GM12878 (cell line): ENCODE data around the gene SNAPC4.
A peak's percentile ranks its signal among the peaks of the same experiment; 100 is the strongest.

ENCODE experiments used
- CTCF ChIP-seq, 3 experiments: IDR thresholded peaks in 2 of 3; conservative IDR thresholded peaks in 1 of 3; 2 replicates each; pipeline ENCODE4 v1.5.1; 2011; ENCODE audit warnings: low read depth in 3 of 3, low read length in 3 of 3, mild to moderate bottlenecking in 3 of 3, control low read depth in 2 of 3, moderate library complexity in 2 of 3, inconsistent platforms in 1 of 3, mixed read lengths in 1 of 3; ENCODE audit not compliant: control insufficient read depth in 2 of 3, insufficient read depth in 1 of 3; ENCODE audit errors: extremely low read depth in 1 of 3
- ETV6 ChIP-seq, 2 experiments: fragments of 450-650 bp in 1 of 2; IDR thresholded peaks in 1 of 2; conservative IDR thresholded peaks in 1 of 2; 2 replicates each; pipeline ENCODE4 v1.6.1; 2014; ENCODE audit warnings: antibody characterized with exemption in 1 of 2, borderline replicate concordance in 1 of 2, low read depth in 1 of 2, mild to moderate bottlenecking in 1 of 2, moderate library complexity in 1 of 2
- MYC ChIP-seq: IDR thresholded peaks from 2 replicates; pipeline ENCODE4 v1.6.1; 2011; ENCODE audit warnings: mild to moderate bottlenecking, low read length, moderate library complexity, inconsistent platforms; ENCODE audit not compliant: insufficient read depth, insufficient replicate concordance, insufficient read length, severe bottlenecking
- PML ChIP-seq: IDR thresholded peaks from 2 replicates; pipeline ENCODE4 v1.6.1; 2012; ENCODE audit warnings: low read length, inconsistent platforms
- POLR2A ChIP-seq: IDR thresholded peaks from 2 replicates; pipeline ENCODE4 v1.6.1; 2011; ENCODE audit warnings: low read depth, mild to moderate bottlenecking, low read length
- POLR2AphosphoS5 ChIP-seq: IDR thresholded peaks from 2 replicates; pipeline ENCODE4 v1.6.1; 2011; ENCODE audit warnings: mild to moderate bottlenecking, low read length, inconsistent platforms
- RAD21 ChIP-seq: IDR thresholded peaks from 2 replicates; pipeline ENCODE4 v1.6.1; 2011; ENCODE audit warnings: mild to moderate bottlenecking, low read depth, low read length, moderate library complexity; ENCODE audit not compliant: insufficient read depth
- RAD51 ChIP-seq: fragments of 450-650 bp; IDR thresholded peaks from 2 replicates; pipeline ENCODE4 v1.6.1; 2016; ENCODE audit warnings: moderate library complexity, mild to moderate bottlenecking, inconsistent platforms
- SPI1 ChIP-seq: IDR thresholded peaks from 2 replicates; pipeline ENCODE4 v1.6.1; 2011; ENCODE audit warnings: low read depth, mild to moderate bottlenecking, low read length, moderate library complexity, borderline replicate concordance; ENCODE audit not compliant: insufficient read depth
- SUZ12 ChIP-seq: fragments of 200-600 bp; sonication (generic); IDR thresholded peaks from one replicate; pipeline ENCODE4 v1.6.1; 2018; ENCODE audit warnings: antibody characterized with exemption, mild to moderate bottlenecking; ENCODE audit not compliant: unreplicated experiment
- ZBTB33 ChIP-seq: fragments of 450-650 bp; IDR thresholded peaks from 2 replicates; pipeline ENCODE4 v1.6.1; 2017; ENCODE audit warnings: mild to moderate bottlenecking
- TF ChIP-seq, protein P1 (sequence below): fragments of 150-350 bp; IDR thresholded peaks from 2 replicates; pipeline ENCODE4 v1.6.1; 2016; ENCODE audit warnings: low read depth, low read length
- TF ChIP-seq, protein P2 (sequence below): IDR thresholded peaks from 2 replicates; pipeline ENCODE4 v1.6.1; 2012; ENCODE audit warnings: low read depth, low read length, improper control_type of control experiment
- TF ChIP-seq, protein P3 (sequence below): fragments of 450-650 bp; formaldehyde crosslinking; IDR thresholded peaks from 2 replicates; pipeline ENCODE4 v1.4.0; 2020; ENCODE audit warnings: mild to moderate bottlenecking, moderate library complexity

- TF ChIP-seq ETV6 (conservative IDR thresholded peaks at IDR 0.05 in 1 of 2, IDR thresholded peaks at IDR 0.05 in 1 of 2; ENCODE audit: borderline replicate concordance in 1 of 2, low read depth in 1 of 2) (no peak), POLR2A (0 out of 2 replicates have a peak, but pooled peaks have one; percentile 12), POLR2AphosphoS5 (no peak), SUZ12 (no peak), RAD51 (no peak), CTCF (IDR thresholded peaks at IDR 0.05 in 2 of 3, conservative IDR thresholded peaks at IDR 0.05 in 1 of 3; ENCODE audit: control insufficient read depth in 2 of 3, extremely low read depth in 1 of 3, insufficient read depth in 1 of 3, low read depth in 3 of 3, low read length in 3 of 3) (no peak), ZBTB33 (no peak), RAD21 (no peak), MYC (no peak), SPI1 (no peak), PML (no peak)
- TF ChIP-seq, protein P1, sequence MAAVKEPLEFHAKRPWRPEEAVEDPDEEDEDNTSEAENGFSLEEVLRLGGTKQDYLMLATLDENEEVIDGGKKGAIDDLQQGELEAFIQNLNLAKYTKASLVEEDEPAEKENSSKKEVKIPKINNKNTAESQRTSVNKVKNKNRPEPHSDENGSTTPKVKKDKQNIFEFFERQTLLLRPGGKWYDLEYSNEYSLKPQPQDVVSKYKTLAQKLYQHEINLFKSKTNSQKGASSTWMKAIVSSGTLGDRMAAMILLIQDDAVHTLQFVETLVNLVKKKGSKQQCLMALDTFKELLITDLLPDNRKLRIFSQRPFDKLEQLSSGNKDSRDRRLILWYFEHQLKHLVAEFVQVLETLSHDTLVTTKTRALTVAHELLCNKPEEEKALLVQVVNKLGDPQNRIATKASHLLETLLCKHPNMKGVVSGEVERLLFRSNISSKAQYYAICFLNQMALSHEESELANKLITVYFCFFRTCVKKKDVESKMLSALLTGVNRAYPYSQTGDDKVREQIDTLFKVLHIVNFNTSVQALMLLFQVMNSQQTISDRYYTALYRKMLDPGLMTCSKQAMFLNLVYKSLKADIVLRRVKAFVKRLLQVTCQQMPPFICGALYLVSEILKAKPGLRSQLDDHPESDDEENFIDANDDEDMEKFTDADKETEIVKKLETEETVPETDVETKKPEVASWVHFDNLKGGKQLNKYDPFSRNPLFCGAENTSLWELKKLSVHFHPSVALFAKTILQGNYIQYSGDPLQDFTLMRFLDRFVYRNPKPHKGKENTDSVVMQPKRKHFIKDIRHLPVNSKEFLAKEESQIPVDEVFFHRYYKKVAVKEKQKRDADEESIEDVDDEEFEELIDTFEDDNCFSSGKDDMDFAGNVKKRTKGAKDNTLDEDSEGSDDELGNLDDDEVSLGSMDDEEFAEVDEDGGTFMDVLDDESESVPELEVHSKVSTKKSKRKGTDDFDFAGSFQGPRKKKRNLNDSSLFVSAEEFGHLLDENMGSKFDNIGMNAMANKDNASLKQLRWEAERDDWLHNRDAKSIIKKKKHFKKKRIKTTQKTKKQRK: no peak
- TF ChIP-seq, protein P2, sequence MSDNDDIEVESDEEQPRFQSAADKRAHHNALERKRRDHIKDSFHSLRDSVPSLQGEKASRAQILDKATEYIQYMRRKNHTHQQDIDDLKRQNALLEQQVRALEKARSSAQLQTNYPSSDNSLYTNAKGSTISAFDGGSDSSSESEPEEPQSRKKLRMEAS: no peak
- TF ChIP-seq, protein P3, sequence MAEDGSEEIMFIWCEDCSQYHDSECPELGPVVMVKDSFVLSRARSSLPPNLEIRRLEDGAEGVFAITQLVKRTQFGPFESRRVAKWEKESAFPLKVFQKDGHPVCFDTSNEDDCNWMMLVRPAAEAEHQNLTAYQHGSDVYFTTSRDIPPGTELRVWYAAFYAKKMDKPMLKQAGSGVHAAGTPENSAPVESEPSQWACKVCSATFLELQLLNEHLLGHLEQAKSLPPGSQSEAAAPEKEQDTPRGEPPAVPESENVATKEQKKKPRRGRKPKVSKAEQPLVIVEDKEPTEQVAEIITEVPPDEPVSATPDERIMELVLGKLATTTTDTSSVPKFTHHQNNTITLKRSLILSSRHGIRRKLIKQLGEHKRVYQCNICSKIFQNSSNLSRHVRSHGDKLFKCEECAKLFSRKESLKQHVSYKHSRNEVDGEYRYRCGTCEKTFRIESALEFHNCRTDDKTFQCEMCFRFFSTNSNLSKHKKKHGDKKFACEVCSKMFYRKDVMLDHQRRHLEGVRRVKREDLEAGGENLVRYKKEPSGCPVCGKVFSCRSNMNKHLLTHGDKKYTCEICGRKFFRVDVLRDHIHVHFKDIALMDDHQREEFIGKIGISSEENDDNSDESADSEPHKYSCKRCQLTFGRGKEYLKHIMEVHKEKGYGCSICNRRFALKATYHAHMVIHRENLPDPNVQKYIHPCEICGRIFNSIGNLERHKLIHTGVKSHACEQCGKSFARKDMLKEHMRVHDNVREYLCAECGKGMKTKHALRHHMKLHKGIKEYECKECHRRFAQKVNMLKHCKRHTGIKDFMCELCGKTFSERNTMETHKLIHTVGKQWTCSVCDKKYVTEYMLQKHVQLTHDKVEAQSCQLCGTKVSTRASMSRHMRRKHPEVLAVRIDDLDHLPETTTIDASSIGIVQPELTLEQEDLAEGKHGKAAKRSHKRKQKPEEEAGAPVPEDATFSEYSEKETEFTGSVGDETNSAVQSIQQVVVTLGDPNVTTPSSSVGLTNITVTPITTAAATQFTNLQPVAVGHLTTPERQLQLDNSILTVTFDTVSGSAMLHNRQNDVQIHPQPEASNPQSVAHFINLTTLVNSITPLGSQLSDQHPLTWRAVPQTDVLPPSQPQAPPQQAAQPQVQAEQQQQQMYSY (CRISPR knock-in tag): no peak
Measured at GRCh38 chr9:136438548-136439480, 38.8 kb upstream of the SNAPC4 start.
